Ishikawa (cell line): ENCODE data around the gene VGLL1.

Experiments used
- CEBPB ChIP-seq: IDR thresholded peaks from 2 replicates; pipeline ENCODE4 v1.6.1; 2012
- CREB1 ChIP-seq: IDR thresholded peaks from 2 replicates; pipeline ENCODE4 v1.6.1; 2012; ENCODE audit warnings: low read depth
- EGR1 ChIP-seq: IDR thresholded peaks from 2 replicates; pipeline ENCODE4 v1.6.1; 2012
- EP300 ChIP-seq: IDR thresholded peaks from 2 replicates; pipeline ENCODE4 v1.6.1; 2012; ENCODE audit warnings: borderline replicate concordance
- FOXM1 ChIP-seq: IDR thresholded peaks from 2 replicates; pipeline ENCODE4 v1.6.1; 2012; ENCODE audit warnings: low read depth, borderline replicate concordance
- MAX ChIP-seq: IDR thresholded peaks from 2 replicates; pipeline ENCODE4 v1.6.1; 2012
- NFIC ChIP-seq: IDR thresholded peaks from 2 replicates; pipeline ENCODE4 v1.6.1; 2012
- RAD21 ChIP-seq: IDR thresholded peaks from 2 replicates; pipeline ENCODE4 v1.6.1; 2012; ENCODE audit warnings: low read depth
- REST ChIP-seq: IDR thresholded peaks from 2 replicates; pipeline ENCODE4 v1.6.1; 2012; ENCODE audit warnings: low read depth, mild to moderate bottlenecking
- TAF1 ChIP-seq: IDR thresholded peaks from 2 replicates; pipeline ENCODE4 v1.6.1; 2012; ENCODE audit warnings: low read depth, mild to moderate bottlenecking
- TCF12 ChIP-seq: IDR thresholded peaks from 2 replicates; pipeline ENCODE4 v1.6.1; 2012; ENCODE audit warnings: low read depth
- TEAD4 ChIP-seq: IDR thresholded peaks from 2 replicates; pipeline ENCODE4 v1.6.1; 2012
- USF1 ChIP-seq: IDR thresholded peaks from 2 replicates; pipeline ENCODE4 v1.6.1; 2012
- YY1 ChIP-seq: IDR thresholded peaks from 2 replicates; pipeline ENCODE4 v1.6.1; 2012; ENCODE audit warnings: low read depth
- ZBTB7A ChIP-seq: IDR thresholded peaks from 2 replicates; pipeline ENCODE4 v1.6.1; 2012; ENCODE audit warnings: low read depth

VGLL1 gene

GRCh38 chrX:136597954-136598353, 65.9 kb downstream of the VGLL1 start:
- TF ChIP-seq TEAD4 (no peak), MAX (no peak), RAD21 (no peak), CREB1 (no peak), ZBTB7A (no peak), NFIC (no peak), YY1 (no peak), REST (no peak), EGR1 (no peak), TCF12 (no peak), USF1 (no peak), FOXM1 (no peak), EP300 (no peak), CEBPB (no peak), TAF1 (no peak)

GRCh38 chrX:136598631-136599030, 66.6 kb downstream of the VGLL1 start:
- no peak for TF ChIP-seq TEAD4
- no peak for TF ChIP-seq USF1

- TF ChIP-seq CEBPB (no peak), TEAD4 (no peak), CREB1 (no peak), TAF1 (no peak)
Measured at GRCh38 chrX:136600059-136600458, 68.0 kb downstream of the VGLL1 start.
